NCI-H1436 treated with DMSO at 0.1 percent for 48 hours (cell line): ENCODE results near the gene XK.
"Not testable (repeated sequence)": the region's sequence is repeated elsewhere in the genome, so short reads cannot be mapped to it uniquely, and the experiment has no call there.

ENCODE experiments used
- DNase-seq: peaks from one replicate; lab custom pipeline; 2025; lab: John Stamatoyannopoulos, UW

Gene XK

DNA sequence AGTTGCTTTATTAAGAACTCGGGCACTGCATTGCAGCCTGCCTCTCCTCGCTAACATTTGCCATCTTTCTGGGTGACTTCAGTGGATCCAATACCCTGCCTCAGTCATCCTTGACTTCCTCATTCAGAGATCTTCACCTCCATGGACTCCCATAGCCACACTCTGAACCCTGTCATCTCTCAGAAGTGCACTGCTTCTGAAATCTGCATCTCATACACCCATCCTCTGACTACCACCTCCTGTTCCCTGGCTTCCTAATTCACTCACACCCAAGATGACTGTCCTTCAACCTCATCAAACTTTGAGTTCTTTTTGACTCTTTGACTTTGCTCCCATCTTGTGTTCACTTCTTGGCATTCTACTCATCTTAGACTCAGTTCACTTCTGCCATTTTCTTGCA, 68.9 kb downstream of the XK start:
- DNase-seq: no peak

DNA sequence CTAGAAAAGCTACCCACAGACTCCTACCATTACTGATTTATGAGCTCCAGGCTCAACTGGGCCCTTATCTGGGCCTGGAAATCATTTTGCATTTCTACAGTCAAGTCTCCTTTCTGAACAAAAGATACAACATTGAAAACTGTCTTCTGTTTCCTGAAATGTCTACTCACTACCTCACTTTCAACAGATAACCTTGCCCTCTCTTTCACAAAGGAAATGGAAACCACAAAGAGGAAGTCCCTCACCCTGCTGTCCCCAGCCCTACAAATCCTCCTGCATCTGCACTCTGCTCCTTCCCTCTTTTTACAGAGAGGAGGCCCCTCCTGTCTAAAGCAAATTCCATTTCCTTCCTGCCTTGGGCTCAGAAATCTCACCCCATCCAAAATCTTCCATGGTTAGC, 69.4 kb downstream of the XK start:
- no peak for DNase-seq

DNA sequence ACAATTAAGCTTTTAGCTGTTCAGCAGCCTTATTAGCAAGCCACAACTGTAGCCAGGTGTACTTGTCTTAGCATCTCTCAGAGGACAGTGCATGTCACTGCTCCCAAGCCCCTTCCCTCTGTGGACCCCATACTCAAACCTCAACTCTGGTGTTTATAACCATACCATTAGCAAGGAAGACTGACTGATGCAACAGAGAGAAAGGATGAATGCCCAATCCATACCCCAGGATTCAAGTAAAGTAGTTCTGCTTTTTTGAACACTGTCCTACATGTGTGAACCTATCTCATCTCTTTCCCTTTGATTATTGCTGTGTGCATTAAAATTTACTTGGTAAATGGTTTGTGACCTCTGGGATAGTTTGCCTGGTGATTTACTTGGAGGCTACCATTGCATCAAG, 71.5 kb downstream of the XK start:
- no peak for DNase-seq

GRCh38 chrX:37759351-37759750, 73.8 kb downstream of the XK start:
- no peak for DNase-seq

DNA sequence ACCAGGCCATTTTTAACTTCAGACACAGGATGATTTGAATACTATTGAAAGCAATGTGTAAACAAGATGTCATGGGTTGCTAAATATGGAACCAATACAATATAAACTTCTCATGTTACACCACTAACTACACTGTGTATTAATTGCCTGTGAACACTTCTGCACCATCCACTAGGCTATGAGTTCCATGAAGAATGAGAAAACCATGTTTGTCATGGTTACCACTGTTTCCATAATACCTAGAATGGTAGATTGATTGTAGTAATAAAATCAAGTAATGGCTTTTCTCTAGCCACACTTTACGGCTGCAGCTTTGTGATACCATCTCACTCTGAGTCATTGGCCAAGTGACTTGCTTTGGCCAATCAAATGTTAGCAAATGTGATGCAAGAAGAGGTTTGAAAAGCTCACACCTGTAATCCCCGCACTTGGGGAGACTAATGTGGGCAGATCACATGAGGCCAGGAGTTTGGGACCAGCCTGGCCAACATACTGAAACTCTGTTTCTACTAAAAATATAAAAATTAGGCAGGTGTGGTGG, 74.4 kb downstream of the XK start:
- DNase-seq: no peak

- DNase-seq: no peak
Measured at GRCh38 chrX:37763400-37763799, 77.8 kb downstream of the XK start.

GRCh38 chrX:37765507-37765906, 79.9 kb downstream of the XK start:
- no peak for DNase-seq

DNA sequence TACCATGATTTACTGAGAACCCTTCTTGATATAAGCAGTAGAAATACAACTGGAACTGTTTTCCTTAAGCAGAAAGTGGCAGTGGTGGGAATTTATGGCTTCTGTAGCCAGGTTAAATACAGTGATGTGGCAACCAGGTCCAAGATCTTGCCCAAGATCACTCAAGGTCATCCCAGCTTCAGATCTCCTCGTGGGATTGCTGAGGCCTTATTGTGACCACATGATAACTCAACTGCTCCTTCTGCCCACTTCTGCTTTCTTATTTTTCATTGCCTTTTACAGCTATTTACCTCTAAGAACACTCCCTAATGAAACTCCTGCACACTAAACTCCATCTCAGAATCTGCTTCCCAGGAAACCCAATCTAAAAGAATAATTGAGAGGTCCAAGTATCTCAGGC, 81.8 kb downstream of the XK start:
- no peak for DNase-seq

- not testable (repeated sequence) for DNase-seq
Measured at GRCh38 chrX:37768866-37769265, 83.3 kb downstream of the XK start.

- no peak for DNase-seq
Measured at GRCh38 chrX:37776283-37776986, 90.8 kb downstream of the XK start.

GRCh38 chrX:37776987-37777325, 91.4 kb downstream of the XK start:
- DNase-seq: no peak

DNA sequence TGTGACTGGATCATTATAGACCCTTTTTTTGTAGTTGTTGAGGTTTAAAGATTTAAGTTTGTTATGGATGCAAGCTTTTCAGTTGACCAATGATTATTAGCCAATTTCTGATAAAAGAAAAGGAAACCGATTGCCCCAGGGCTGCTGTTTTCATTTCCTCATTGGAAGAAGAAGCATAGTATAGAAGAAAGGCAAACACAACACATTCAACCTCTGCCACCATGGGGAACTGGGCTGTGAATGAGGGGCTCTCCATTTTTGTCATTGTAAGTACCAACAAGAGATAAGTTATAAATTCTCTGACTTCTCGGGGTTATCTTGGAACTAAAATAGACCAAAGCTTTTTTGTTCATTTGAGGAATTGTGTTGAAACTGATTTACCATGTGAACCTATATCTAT, 94.3 kb downstream of the XK start, which contains the start of gene CYBB:
Gene CYBB (plus strand): TSS at position 203 of the 400 bp plus-strand sequence. CDS start 19 bp downstream, at position 222.
- DNase-seq: no peak

DNA sequence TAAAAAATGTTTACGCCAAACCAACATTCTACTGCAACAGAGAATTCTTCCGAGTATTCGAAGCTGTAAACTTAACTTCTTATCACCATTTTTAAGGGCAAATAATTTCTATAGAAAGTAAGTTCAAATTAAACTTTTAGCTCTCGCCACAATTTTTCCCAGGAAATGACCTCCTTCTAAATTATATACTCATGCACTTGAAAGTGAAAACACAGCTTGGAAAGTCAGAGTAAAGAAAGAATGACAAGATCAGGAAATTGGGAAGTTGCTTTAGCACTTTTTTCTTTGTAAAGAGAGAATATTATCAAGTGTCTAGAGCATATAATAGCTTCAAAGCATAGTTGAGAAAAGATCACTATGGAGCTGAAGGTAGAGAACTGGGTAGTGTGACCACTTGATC, 95.5 kb downstream of the XK start:
- DNase-seq: no peak
